ENCODE measurements around the gene NAA80.

NAA80 gene

GRCh38 chr3:50294492-50295403 is 4.5 kb downstream of the NAA80 start (continued):
- no peak for TF ChIP-seq OSR1 (CRISPR knock-in tag; IDR thresholded peaks at IDR 0.05)

GRCh38 chr3:50294089-50294488 is 5.1 kb downstream of the NAA80 start:
- TF ChIP-seq TSHZ2 (CRISPR knock-in tag; IDR thresholded peaks at IDR 0.05) (no peak), SNAI2 (CRISPR knock-in tag; IDR thresholded peaks at IDR 0.05) (no peak), CREB5 (CRISPR knock-in tag; IDR thresholded peaks at IDR 0.05; ENCODE audit: low read depth) (no peak), BACH2 (CRISPR knock-in tag; IDR thresholded peaks at IDR 0.05; ENCODE audit: borderline replicate concordance) (no peak), ZNF8 (CRISPR knock-in tag; IDR thresholded peaks at IDR 0.05) (no peak), TOX (CRISPR knock-in tag; IDR thresholded peaks at IDR 0.05; ENCODE audit: borderline replicate concordance) (no peak), PPARA (CRISPR knock-in tag; IDR thresholded peaks at IDR 0.05; ENCODE audit: borderline replicate concordance) (no peak), ISL1 (CRISPR knock-in tag; IDR thresholded peaks at IDR 0.05) (no peak), CSDC2 (CRISPR knock-in tag; IDR thresholded peaks at IDR 0.05) (no peak), TCF4 (CRISPR knock-in tag; IDR thresholded peaks at IDR 0.05; ENCODE audit: borderline replicate concordance) (no peak), ZNF565 (CRISPR knock-in tag; conservative IDR thresholded peaks at IDR 0.05; ENCODE audit: low read depth) (no peak), ESRRG (CRISPR knock-in tag; IDR thresholded peaks at IDR 0.05) (no peak), ZFP3 (CRISPR knock-in tag; IDR thresholded peaks at IDR 0.05) (no peak), RARB (CRISPR knock-in tag; IDR thresholded peaks at IDR 0.05) (no peak), CSRNP3 (CRISPR knock-in tag; IDR thresholded peaks at IDR 0.05) (no peak), ZFP30 (CRISPR knock-in tag; IDR thresholded peaks at IDR 0.05) (no peak), ZC3H10 (CRISPR knock-in tag; IDR thresholded peaks at IDR 0.05) (no peak), OSR1 (CRISPR knock-in tag; IDR thresholded peaks at IDR 0.05) (no peak), POU6F1 (CRISPR knock-in tag; IDR thresholded peaks at IDR 0.05; ENCODE audit: borderline replicate concordance, low read depth) (no peak), ARNTL (CRISPR knock-in tag; IDR thresholded peaks at IDR 0.05; ENCODE audit: borderline replicate concordance, low read depth) (no peak)
- no peak for ATAC-seq

- no peak for ATAC-seq
- TF ChIP-seq TSHZ2 (CRISPR knock-in tag; IDR thresholded peaks at IDR 0.05) (no peak), ESRRG (CRISPR knock-in tag; IDR thresholded peaks at IDR 0.05) (no peak), BACH2 (CRISPR knock-in tag; IDR thresholded peaks at IDR 0.05; ENCODE audit: borderline replicate concordance) (no peak), CSRNP3 (CRISPR knock-in tag; IDR thresholded peaks at IDR 0.05) (no peak), ZNF70 (CRISPR knock-in tag; IDR thresholded peaks at IDR 0.05) (no peak), PPARA (CRISPR knock-in tag; IDR thresholded peaks at IDR 0.05; ENCODE audit: borderline replicate concordance) (no peak), ZNF565 (CRISPR knock-in tag; conservative IDR thresholded peaks at IDR 0.05; ENCODE audit: low read depth) (no peak), OSR1 (CRISPR knock-in tag; IDR thresholded peaks at IDR 0.05) (no peak), ARNTL (CRISPR knock-in tag; IDR thresholded peaks at IDR 0.05; ENCODE audit: borderline replicate concordance, low read depth) (no peak), CREB5 (CRISPR knock-in tag; IDR thresholded peaks at IDR 0.05; ENCODE audit: low read depth) (no peak), ZNF8 (CRISPR knock-in tag; IDR thresholded peaks at IDR 0.05) (no peak)
Measured at GRCh38 chr3:50293079-50293801, 6.0 kb downstream of the NAA80 start.

Measured in SK-N-SH treated with all-trans-retinoic acid at 6 μM for 48 hours (cell line).